Activated T-cell treated with anti-CD3 and anti-CD28 coated beads, Interleukin-2, amount 50 U/mL, for 48 hours (primary cell): Measurements from ENCODE around the gene GRAMD2B.
"Not testable (repeated sequence)": the region's sequence is repeated elsewhere in the genome, so short reads cannot be mapped to it uniquely, and the experiment has no call there.

Experiments
- DNase-seq, 2 experiments: peaks; one replicate each; pipeline ENCODE4 v3.0.0-alpha.2; 2020

GRAMD2B gene

GRCh38 chr5:126514558-126515141, 91.4 kb downstream of the GRAMD2B start:
- no peak for DNase-seq

GRCh38 chr5:126515337-126515736, 92.1 kb downstream of the GRAMD2B start:
- DNase-seq = no peak

- DNase-seq = no peak
These were observed 92.9 kb downstream of the GRAMD2B start for GRCh38 chr5:126516133-126516532.

GRCh38 chr5:126516852-126517251, 93.6 kb downstream of the GRAMD2B start:
- DNase-seq = no peak

GRCh38 chr5:126519223-126519622, 96.0 kb downstream of the GRAMD2B start:
- DNase-seq = not testable (repeated sequence)

- DNase-seq = no peak
These were observed 96.7 kb downstream of the GRAMD2B start for GRCh38 chr5:126519637-126520592.

- DNase-seq = no peak
These were observed 97.4 kb downstream of the GRAMD2B start for GRCh38 chr5:126520593-126520953.

GRCh38 chr5:126521130-126521529, 97.9 kb downstream of the GRAMD2B start:
- DNase-seq = no peak

- DNase-seq = no peak
These were observed 100.8 kb downstream of the GRAMD2B start for GRCh38 chr5:126523818-126524510.

GRCh38 chr5:126525630-126526245, 102.5 kb downstream of the GRAMD2B start:
- no peak for DNase-seq

GRCh38 chr5:126526493-126526892, 103.3 kb downstream of the GRAMD2B start:
- DNase-seq = no peak

- no peak for DNase-seq
These were observed 103.9 kb downstream of the GRAMD2B start for GRCh38 chr5:126527158-126527557.

- no peak for DNase-seq
These were observed 104.7 kb downstream of the GRAMD2B start for GRCh38 chr5:126527892-126528291.

GRCh38 chr5:126531543-126532120, 108.4 kb downstream of the GRAMD2B start:
- DNase-seq = no peak

- DNase-seq = no peak
These were observed 111.3 kb downstream of the GRAMD2B start for GRCh38 chr5:126534553-126534952.

- no peak for DNase-seq
These were observed 112.8 kb downstream of the GRAMD2B start for GRCh38 chr5:126535856-126536545.

- DNase-seq = no peak
These were observed 113.7 kb downstream of the GRAMD2B start for GRCh38 chr5:126536874-126537273.

- no peak for DNase-seq
These were observed 115.4 kb downstream of the GRAMD2B start for GRCh38 chr5:126538579-126538978.

- DNase-seq = no peak
These were observed 117.4 kb downstream of the GRAMD2B start for GRCh38 chr5:126540631-126541030.

- DNase-seq = no peak
These were observed 119.2 kb downstream of the GRAMD2B start for GRCh38 chr5:126542441-126542840.

- DNase-seq = no peak
These were observed 119.8 kb downstream of the GRAMD2B start for GRCh38 chr5:126543009-126543408.

- no peak for DNase-seq
These were observed 120.5 kb downstream of the GRAMD2B start for GRCh38 chr5:126543660-126544059.
